GM12878 (cell line): Measurements from ENCODE around the gene NFKB2. TPM values are rescaled to one million over a fixed set of nuclear protein-coding genes. Genes with fewer than 3 reads are reported as not detected.

Experiments used
- ASH2L ChIP-seq: fragments of 300-600, 200-600 bp; sonication (generic); IDR thresholded peaks from 2 replicates; pipeline ENCODE4 v1.6.1; 2017; ENCODE audit warnings: low read depth, mild to moderate bottlenecking, borderline replicate concordance
- CUX1 ChIP-seq: IDR thresholded peaks from 2 replicates; pipeline ENCODE4 v1.6.1; 2012; ENCODE audit warnings: improper control_type of control experiment, low read depth, low read length; ENCODE audit not compliant: insufficient replicate concordance
- E2F8 ChIP-seq: fragments of 450-650 bp; IDR thresholded peaks from 2 replicates; pipeline ENCODE4 v1.6.1; 2018; ENCODE audit warnings: mild to moderate bottlenecking, low read depth, moderate library complexity; ENCODE audit not compliant: partially characterized antibody
- EGR1 ChIP-seq, 2 experiments: IDR thresholded peaks; 1 replicate in 1 of 2; 2 replicates in 1 of 2; pipeline ENCODE4 v1.6.1; 2011 to 2012; ENCODE audit warnings: low read depth in 2 of 2, low read length in 2 of 2, borderline replicate concordance in 1 of 2, mild to moderate bottlenecking in 1 of 2, moderate library complexity in 1 of 2
- KDM1A ChIP-seq: fragments of 200-600 bp; sonication (generic); IDR thresholded peaks from 2 replicates; pipeline ENCODE4 v1.6.1; 2016; ENCODE audit warnings: borderline replicate concordance
- KLF5 ChIP-seq: fragments of 450-650 bp; IDR thresholded peaks from 2 replicates; pipeline ENCODE4 v1.6.1; 2014; ENCODE audit warnings: mild to moderate bottlenecking; ENCODE audit not compliant: partially characterized antibody
- MEF2B ChIP-seq: fragments of 450-650 bp; IDR thresholded peaks from 2 replicates; pipeline ENCODE4 v1.6.1; 2018; ENCODE audit warnings: mild to moderate bottlenecking, moderate library complexity; ENCODE audit not compliant: partially characterized antibody, poor library complexity, severe bottlenecking
- NR2C2 ChIP-seq: IDR thresholded peaks from 2 replicates; pipeline ENCODE4 v1.6.1; 2011; ENCODE audit warnings: borderline replicate concordance, low read depth; ENCODE audit not compliant: control insufficient read depth, insufficient read length
- POLR2AphosphoS5 ChIP-seq: IDR thresholded peaks from 2 replicates; pipeline ENCODE4 v1.6.1; 2011; ENCODE audit warnings: mild to moderate bottlenecking, low read length, inconsistent platforms
- RB1 ChIP-seq: fragments of 450-650 bp; formaldehyde crosslinking; IDR thresholded peaks from 2 replicates; pipeline ENCODE4 v1.6.1; 2017; ENCODE audit warnings: mild to moderate bottlenecking, borderline replicate concordance
- RELA ChIP-seq: fragments of 450-650 bp; IDR thresholded peaks from 2 replicates; pipeline ENCODE4 v1.8.0; 2014; ENCODE audit warnings: borderline replicate concordance; ENCODE audit not compliant: partially characterized antibody
- SIX5 ChIP-seq: IDR thresholded peaks from 2 replicates; pipeline ENCODE4 v1.6.1; 2011; ENCODE audit warnings: mild to moderate bottlenecking, low read depth, low read length, moderate library complexity; ENCODE audit not compliant: severe bottlenecking
- TAF1 ChIP-seq: IDR thresholded peaks from 2 replicates; pipeline ENCODE4 v1.6.1; 2011; ENCODE audit warnings: mild to moderate bottlenecking, low read depth, low read length, borderline replicate concordance
- WRNIP1 ChIP-seq: IDR thresholded peaks from 2 replicates; pipeline ENCODE4 v1.6.1; 2011; ENCODE audit warnings: low read depth, low read length, improper control_type of control experiment, borderline replicate concordance
- ZBTB11 ChIP-seq: fragments of 450-650 bp; formaldehyde crosslinking; IDR thresholded peaks from 2 replicates; pipeline ENCODE4 v1.5.0; 2022; ENCODE audit warnings: mild to moderate bottlenecking, missing genetic modification characterization
- ZNF274 ChIP-seq: IDR thresholded peaks from one replicate; pipeline ENCODE4 v1.8.0; 2011; ENCODE audit not compliant: insufficient read length, insufficient read depth
- ZZZ3 ChIP-seq: IDR thresholded peaks from 2 replicates; pipeline ENCODE4 v1.6.1; 2011; ENCODE audit warnings: low read depth; ENCODE audit not compliant: control insufficient read depth, insufficient read length
- polyA plus RNA-seq, 11 experiments: library from polyadenylated mRNA; depleted of rRNA in 4 of 11; unstranded in 6 of 11; stranded (reverse) in 5 of 11; fragments of >200 nt; fragmentation: Nextera tagmentation in 4 of 11; fragmentation: Illumina TruSeq in 1 of 11; extraction: Ambion mirVana in 4 of 11; extraction: Trizol in 1 of 11; gene quantifications; 1 replicate in 1 of 11; 2 replicates in 10 of 11; pipeline versions ENCODE4 v1.2.1 to v1.2.3, GENCODE V29; 2011 to 2016; ENCODE audit warnings: inconsistent platforms in 2 of 11, missing spikeins in 2 of 11, low read depth in 1 of 11
- total RNA-seq, 4 experiments: library from RNA; depleted of rRNA in 3 of 4; stranded (reverse); fragments of >200 nt in 3 of 4; fragmentation: Illumina TruSeq in 1 of 4; extraction: Trizol in 1 of 4; gene quantifications; 2 replicates each; pipeline versions ENCODE4 v1.2.1 to v1.2.3, GENCODE V29; 2013 to 2021

Gene NFKB2
- total and polyA plus RNA-seq, 10 of the 15 experiments (the other 5 are each of a cell fraction or from before 2014, with no cell fraction given), result 0.56 to 144 (median 49.4) TPM

GRCh38 chr10:102420714-102421506 is 25.4 kb downstream of the NFKB2 start, which contains the start of gene FBXL15 (continued):
- TF ChIP-seq RELA (peak; percentile 78), ZBTB11 (peak; percentile 95), WRNIP1 (no peak), E2F8 (no peak), SIX5 (peak; percentile 66), ASH2L (0 out of 2 replicates have a peak, but pooled peaks have one; percentile 57), RB1 (peak; percentile 85; the same call in 1 of the 2 replicates), CUX1 (peak; percentile 94), ZNF274 (no peak), MEF2B (peak; percentile 36), KDM1A (no peak), NR2C2 (peak; percentile 92), ZZZ3 (no peak), EGR1 (IDR thresholded peaks at IDR 0.05; ENCODE audit: borderline replicate concordance in 1 of 2, low read depth in 2 of 2, low read length in 2 of 2) (0 out of 3 replicates have a peak, but pooled peaks of 1 of the 2 experiments have one; percentile 29), TAF1 (peak; percentile 57; the same call in 1 of the 2 replicates), POLR2AphosphoS5 (peak; percentile 59; the same call in 1 of the 2 replicates), KLF5 (peak; percentile 62)
